Stimulated activated CD4-positive, alpha-beta T cell treated with anti-CD3 and anti-CD28 coated beads, Interleukin-1b, Interleukin-23, amount 100 ng/mL, for 1 hour (primary cell): Measurements from ENCODE around the gene DMRTC2.

ENCODE experiments used
- DNase-seq, 2 donors: peaks; one replicate each; pipeline ENCODE4 v3.0.0-alpha.2; 2020; ENCODE audit warnings: low read depth in 2 of 2

Gene DMRTC2

GRCh38 chr19:41847351-41848105, 2.7 kb downstream of the DMRTC2 start:
- DNase-seq: no peak

DNA sequence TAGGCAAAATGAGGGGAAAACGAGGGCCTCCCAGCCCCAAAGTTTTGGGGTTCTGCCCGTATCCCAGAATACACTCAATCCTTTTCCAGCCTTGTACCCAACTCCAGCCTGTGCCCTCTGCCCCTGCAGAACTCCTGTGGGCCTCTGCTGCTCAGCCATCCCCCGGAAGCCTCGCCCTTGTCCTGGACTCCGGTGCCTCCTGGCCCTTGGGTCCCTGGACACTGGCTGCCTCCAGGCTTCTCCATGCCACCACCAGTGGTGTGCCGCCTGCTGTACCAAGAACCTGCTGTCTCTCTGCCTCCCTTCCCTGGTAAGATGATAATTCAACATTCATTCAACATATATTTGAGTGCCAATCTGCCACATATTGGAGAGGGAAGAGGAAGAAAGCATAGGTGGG, 3.8 kb downstream of the DMRTC2 start:
- DNase-seq: no peak

DNA sequence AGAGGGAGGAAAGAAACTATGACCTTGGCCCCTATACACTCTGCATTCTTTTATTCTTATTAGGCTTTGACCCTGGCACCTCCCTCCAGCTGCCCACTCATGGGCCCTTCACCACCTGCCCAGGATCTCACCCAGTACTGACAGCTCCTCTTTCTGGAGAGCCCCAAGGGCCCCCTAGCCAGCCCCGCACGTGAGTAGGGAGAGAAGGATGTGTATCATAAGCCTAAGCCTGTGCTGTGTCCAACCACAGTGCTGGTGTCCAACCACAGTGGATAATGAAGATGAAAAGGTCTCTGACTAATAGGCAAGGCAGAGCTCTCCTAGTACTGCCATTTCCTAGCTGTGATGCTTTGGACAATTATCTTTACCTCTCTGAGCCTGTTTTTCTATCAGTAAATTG, 4.2 kb downstream of the DMRTC2 start:
- no peak for DNase-seq

GRCh38 chr19:41850381-41850780, 5.5 kb downstream of the DMRTC2 start:
- no peak for DNase-seq

GRCh38 chr19:41851456-41851855, 6.6 kb downstream of the DMRTC2 start:
- DNase-seq: no peak

DNA sequence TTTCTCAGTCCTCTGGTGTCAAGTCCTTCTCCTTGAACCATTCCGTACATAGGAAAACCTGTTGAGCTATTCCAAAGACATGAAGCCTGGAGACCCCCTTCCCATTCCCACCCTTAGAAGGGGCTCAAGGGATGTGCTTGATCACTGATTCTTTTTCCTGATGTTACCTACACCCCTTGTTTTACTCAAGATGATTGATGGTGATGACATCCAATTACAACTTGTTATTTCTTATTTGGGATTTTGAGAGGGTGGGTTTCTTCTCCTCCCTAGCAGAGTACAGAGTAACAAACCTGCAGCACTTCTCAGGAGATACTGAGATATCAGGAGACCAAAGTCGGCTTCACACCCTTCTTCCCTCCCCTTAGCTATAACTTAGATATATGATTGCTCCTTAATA, 8.5 kb downstream of the DMRTC2 start:
- DNase-seq: no peak

GRCh38 chr19:41853768-41854167, 8.9 kb downstream of the DMRTC2 start:
- DNase-seq: no peak

- no peak for DNase-seq
These were observed 14.4 kb downstream of the DMRTC2 start for GRCh38 chr19:41859213-41859617.

DNA sequence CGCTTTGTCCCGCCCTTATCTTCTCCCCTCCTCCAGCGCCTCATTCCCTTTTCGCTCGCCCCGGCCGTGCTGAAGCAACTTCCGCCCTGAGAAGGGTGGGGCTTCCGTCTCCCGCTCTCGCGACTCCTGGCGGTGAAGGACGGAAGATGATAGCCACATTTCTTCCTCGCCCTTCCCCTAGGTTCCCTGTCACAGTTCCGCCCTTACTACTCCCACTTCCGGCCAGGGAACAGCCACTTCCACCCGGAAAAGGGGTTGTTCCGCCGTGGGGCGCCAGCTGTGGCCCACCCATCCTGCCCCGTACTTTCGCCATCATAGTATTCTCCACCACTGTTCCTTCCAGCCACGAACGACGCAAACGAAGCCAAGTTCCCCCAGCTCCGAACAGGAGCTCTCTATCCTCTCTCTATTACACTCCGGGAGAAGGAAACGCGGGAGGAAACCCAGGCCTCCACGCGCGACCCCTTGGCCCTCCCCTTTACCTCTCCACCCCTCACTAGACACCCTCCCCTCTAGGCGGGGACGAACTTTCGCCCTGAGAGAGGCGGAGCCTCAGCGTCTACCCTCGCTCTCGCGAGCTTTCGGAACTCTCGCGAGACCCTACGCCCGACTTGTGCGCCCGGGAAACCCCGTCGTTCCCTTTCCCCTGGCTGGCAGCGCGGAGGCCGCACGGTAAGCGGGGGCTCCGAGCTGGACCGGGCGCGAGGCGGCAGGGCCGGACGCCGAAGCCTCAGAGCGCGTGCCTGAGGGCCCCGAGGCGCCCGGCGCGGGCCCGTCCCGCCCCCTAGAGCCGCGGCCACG, 15.0 kb downstream of the DMRTC2 start, which contains the start of gene RPS19:
Gene RPS19, plus strand, starts transcription at position 638 of the 801 bp plus-strand sequence. CDS start 520 bp downstream, outside the sequence.
- DNase-seq: peak; percentile 96 to 98

DNA sequence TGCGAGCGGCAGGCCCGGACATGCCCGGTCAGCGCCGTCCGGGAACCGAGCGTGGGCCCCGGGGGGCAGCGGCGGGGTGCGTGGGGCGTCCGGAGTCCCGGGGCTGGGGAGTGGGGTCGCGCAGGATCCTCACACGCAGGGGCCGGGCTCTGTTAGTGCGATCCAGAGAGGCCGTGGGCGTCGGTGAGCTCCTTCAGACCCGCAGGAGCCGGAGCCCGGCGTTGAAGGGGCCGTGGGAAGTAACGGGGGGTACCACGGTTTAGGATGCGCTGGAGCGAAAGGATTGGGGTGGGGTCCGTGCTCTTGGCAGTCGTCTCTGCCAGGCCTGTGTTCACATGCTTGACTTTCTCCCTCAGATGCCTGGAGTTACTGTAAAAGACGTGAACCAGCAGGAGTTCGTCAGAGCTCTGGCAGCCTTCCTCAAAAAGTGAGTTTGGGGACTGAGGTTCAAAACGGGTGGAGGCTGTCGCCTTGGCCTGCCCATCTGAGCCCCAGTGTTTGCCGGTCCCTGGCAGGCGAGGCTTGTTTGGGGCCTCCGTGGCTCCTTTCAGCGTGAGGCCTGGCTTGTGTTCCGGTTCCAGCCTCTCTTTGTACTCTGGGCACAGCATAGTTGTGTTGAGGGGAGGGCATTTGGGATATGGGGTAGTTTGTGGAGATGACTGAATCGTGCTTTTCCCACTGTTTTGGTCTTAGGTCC, 15.7 kb downstream of the DMRTC2 start:
- DNase-seq: no peak

GRCh38 chr19:41861116-41861768, 16.4 kb downstream of the DMRTC2 start:
- no peak for DNase-seq

- no peak for DNase-seq
These were observed 17.0 kb downstream of the DMRTC2 start for GRCh38 chr19:41861846-41862245.

GRCh38 chr19:41862445-41862986, 17.7 kb downstream of the DMRTC2 start:
- DNase-seq: no peak

DNA sequence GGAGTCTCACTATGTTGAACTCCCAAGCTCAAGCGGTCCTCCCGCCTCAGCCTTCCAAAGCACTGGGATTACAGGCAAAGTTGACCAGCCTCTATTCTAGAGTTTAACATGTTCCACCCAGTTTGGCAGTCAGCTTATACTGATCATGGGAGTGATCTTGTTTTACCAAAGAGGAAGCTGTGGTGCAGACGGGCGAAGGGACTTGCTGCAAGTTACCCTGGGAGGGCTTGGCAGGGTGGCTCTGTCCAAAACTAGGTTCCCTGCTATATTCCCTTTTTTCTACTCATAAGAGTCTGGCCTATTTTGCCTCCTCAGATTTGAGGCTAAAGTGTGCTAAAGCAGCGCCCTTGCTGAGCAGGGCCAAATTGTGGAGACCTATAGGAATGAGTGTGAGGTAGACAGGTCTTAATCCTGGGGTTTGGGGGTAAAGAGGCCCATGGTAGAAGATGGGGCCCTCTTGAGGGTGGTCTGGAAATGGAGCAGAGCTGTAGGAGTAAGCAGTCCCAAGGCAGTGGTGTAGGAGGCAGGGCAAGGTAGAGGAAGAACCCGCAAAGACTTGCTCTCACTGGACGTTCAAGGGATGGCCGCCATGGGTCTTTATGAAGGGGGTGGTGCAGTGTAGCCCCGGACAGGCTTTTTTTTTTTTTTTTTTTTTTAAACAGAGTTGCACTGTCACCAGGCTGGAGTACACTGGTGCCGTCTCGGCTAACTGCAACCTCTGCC, 18.5 kb downstream of the DMRTC2 start:
- DNase-seq: no peak

- DNase-seq: no peak
These were observed 19.5 kb downstream of the DMRTC2 start for GRCh38 chr19:41864374-41864773.

- DNase-seq: no peak
These were observed 21.4 kb downstream of the DMRTC2 start for GRCh38 chr19:41866284-41866683.

- no peak for DNase-seq
These were observed 23.5 kb downstream of the DMRTC2 start for GRCh38 chr19:41868120-41868988.

- DNase-seq: no peak
These were observed 24.1 kb downstream of the DMRTC2 start for GRCh38 chr19:41868989-41869300.

GRCh38 chr19:41869374-41869955, 24.6 kb downstream of the DMRTC2 start:
- DNase-seq: no peak

GRCh38 chr19:41870401-41870873, 25.6 kb downstream of the DMRTC2 start:
- no peak for DNase-seq
